ENCODE results near the gene CDKL5. TPM values are rescaled to one million over a fixed set of nuclear protein-coding genes. Genes with fewer than 3 reads are reported as not detected.
A peak's percentile ranks its signal among the peaks of the same experiment; 100 is the strongest.

CDKL5 gene
- total and polyA plus RNA-seq, 7 experiments from 2014 or later: 1.2 to 7.0 (median 4.3) TPM

- Mint-ChIP-seq H3K36me3 (peaks cover 0 to 4% (median 0%) of the 10 kb centered on the region in 5 donors), H3K27me3 (no peaks in the 10 kb centered on the region), H3K4me3 (no peak overlapping the region), H3K27ac (peak overlapping the region in 1 of 9 donors; percentile 13), H3K9me3 (peaks cover 0 to 3% (median 0%) of the 10 kb centered on the region in 11 donors), H3K4me1 (peaks cover 0 to 12% (median 0%) of the 10 kb centered on the region in 7 donors)
- Histone ChIP-seq H3K27me3 (ENCODE audit: control insufficient read depth in 2 of 2, insufficient read depth in 2 of 2, low read length in 2 of 2) (no peaks in the 10 kb centered on the region), H3K9me3 (ENCODE audit: control insufficient read depth in 2 of 3, low read length in 3 of 3) (no peaks in the 10 kb centered on the region), H3K36me3 (ENCODE audit: control insufficient read depth in 2 of 3, insufficient read depth in 3 of 3, low read length in 3 of 3) (no peaks in the 10 kb centered on the region), H3K4me3 (ENCODE audit: low read length) (no peak overlapping the region), H3K4me1 (ENCODE audit: control insufficient read depth in 2 of 2, insufficient read depth in 2 of 2, low read length in 2 of 2) (no peaks in the 10 kb centered on the region), H3K27ac (ENCODE audit: low read depth, low read length) (no peak overlapping the region)
- no peak for DNase-seq
- no peak for ATAC-seq
- intact Hi-C loops (cut with micrococcal nuclease): no loop called here
- ChIA-PET CTCF (no interaction called here), POLR2A (no interaction called here)
These were observed 23.0 kb downstream of the CDKL5 start for GRCh38 chrX:18448416-18448815.

- intact Hi-C loops (cut with micrococcal nuclease): no loop called here
- H3K4me3 ChIP-seq (ENCODE audit: low read length): no peak overlapping the region
- Mint-ChIP-seq H3K4me3 (no peak overlapping the region), H3K27me3 (no peaks in the 10 kb centered on the region), H3K27ac (peak overlapping the region in 1 of 9 donors; percentile 51), H3K9me3 (peaks cover 0 to 3% (median 0%) of the 10 kb centered on the region in 11 donors), H3K4me1 (peaks cover 0 to 12% (median 0%) of the 10 kb centered on the region in 7 donors), H3K36me3 (peaks cover 0 to 4% (median 0%) of the 10 kb centered on the region in 5 donors)
- no peak overlapping the region for H3K27ac ChIP-seq (ENCODE audit: low read depth, low read length)
- CTCF ChIA-PET: no interaction called here
- H3K36me3 ChIP-seq (ENCODE audit: control insufficient read depth in 2 of 3, insufficient read depth in 3 of 3, low read length in 3 of 3): no peaks in the 10 kb centered on the region
- H3K4me1 ChIP-seq (ENCODE audit: control insufficient read depth in 2 of 2, insufficient read depth in 2 of 2, low read length in 2 of 2): no peaks in the 10 kb centered on the region
- no peaks in the 10 kb centered on the region for H3K9me3 ChIP-seq (ENCODE audit: control insufficient read depth in 2 of 3, low read length in 3 of 3)
- no peak for ATAC-seq
- H3K27me3 ChIP-seq (ENCODE audit: control insufficient read depth in 2 of 2, insufficient read depth in 2 of 2, low read length in 2 of 2): no peaks in the 10 kb centered on the region
- DNase-seq: no peak
- POLR2A ChIA-PET: no interaction called here
These were observed 23.8 kb downstream of the CDKL5 start for GRCh38 chrX:18449236-18449635.

- ChIA-PET CTCF (no interaction called here), POLR2A (no interaction called here)
- Histone ChIP-seq H3K9me3 (ENCODE audit: control insufficient read depth in 2 of 3, low read length in 3 of 3) (no peaks in the 10 kb centered on the region), H3K27me3 (ENCODE audit: control insufficient read depth in 2 of 2, insufficient read depth in 2 of 2, low read length in 2 of 2) (no peaks in the 10 kb centered on the region), H3K4me3 (ENCODE audit: low read length) (no peak overlapping the region), H3K4me1 (ENCODE audit: control insufficient read depth in 2 of 2, insufficient read depth in 2 of 2, low read length in 2 of 2) (no peaks in the 10 kb centered on the region), H3K36me3 (ENCODE audit: control insufficient read depth in 2 of 3, insufficient read depth in 3 of 3, low read length in 3 of 3) (no peaks in the 10 kb centered on the region), H3K27ac (ENCODE audit: low read depth, low read length) (no peak overlapping the region)
- Mint-ChIP-seq H3K27me3 (peaks cover 0 to 2% (median 0%) of the 10 kb centered on the region in 5 donors), H3K4me3 (no peak overlapping the region), H3K27ac (no peak overlapping the region), H3K9me3 (no peaks in the 10 kb centered on the region), H3K36me3 (peaks cover 0 to 9% (median 0%) of the 10 kb centered on the region in 5 donors), H3K4me1 (peaks cover 0 to 17% (median 5%) of the 10 kb centered on the region in 7 donors)
- no peak for ATAC-seq
- no peak for DNase-seq
- intact Hi-C loops (cut with micrococcal nuclease): no loop called here
These were observed 30.0 kb downstream of the CDKL5 start for GRCh38 chrX:18455384-18455783.

GRCh38 chrX:18457000-18457399 is 31.6 kb downstream of the CDKL5 start:
- H3K4me3 ChIP-seq (ENCODE audit: low read length): no peak overlapping the region
- no peak overlapping the region for H3K27ac ChIP-seq (ENCODE audit: low read depth, low read length)
- Mint-ChIP-seq H3K27ac (no peak overlapping the region), H3K36me3 (peaks cover 0 to 9% (median 3%) of the 10 kb centered on the region in 5 donors), H3K9me3 (no peaks in the 10 kb centered on the region), H3K4me3 (no peak overlapping the region), H3K27me3 (peaks cover 0 to 2% (median 0%) of the 10 kb centered on the region in 5 donors), H3K4me1 (peaks cover 0 to 23% (median 9%) of the 10 kb centered on the region in 7 donors)
- ChIA-PET POLR2A (no interaction called here), CTCF (interaction anchor here (0.5 kb wide), 1 partner anchor 18 kb away, joined by 4 read pairs; no protein-coding TSS in a partner anchor)
- intact Hi-C loops (cut with micrococcal nuclease): no loop called here
- no peak for ATAC-seq
- no peaks in the 10 kb centered on the region for H3K36me3 ChIP-seq (ENCODE audit: control insufficient read depth in 2 of 3, insufficient read depth in 3 of 3, low read length in 3 of 3)
- no peak for DNase-seq
- no peaks in the 10 kb centered on the region for H3K27me3 ChIP-seq (ENCODE audit: control insufficient read depth in 2 of 2, insufficient read depth in 2 of 2, low read length in 2 of 2)
- no peaks in the 10 kb centered on the region for H3K9me3 ChIP-seq (ENCODE audit: control insufficient read depth in 2 of 3, low read length in 3 of 3)
- no peaks in the 10 kb centered on the region for H3K4me1 ChIP-seq (ENCODE audit: control insufficient read depth in 2 of 2, insufficient read depth in 2 of 2, low read length in 2 of 2)

DNA sequence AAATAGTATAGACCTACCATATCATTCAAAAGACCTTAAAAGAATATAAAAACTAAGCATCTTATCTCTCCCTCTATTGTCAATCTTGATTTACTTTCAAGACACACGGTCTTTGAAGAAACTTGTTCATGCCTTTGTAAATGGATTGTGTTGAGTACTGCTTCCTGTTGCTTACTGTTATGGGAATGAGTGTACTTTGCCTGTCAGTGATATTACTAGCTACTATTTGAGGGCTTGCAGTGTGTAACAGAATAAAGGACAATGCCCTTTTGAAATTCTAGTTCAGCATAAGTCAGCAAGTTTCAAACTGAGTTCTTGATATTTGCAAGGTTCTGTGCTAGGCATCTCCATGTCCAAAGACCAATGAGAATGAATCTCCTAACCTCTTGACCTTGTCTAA is 36.0 kb downstream of the CDKL5 start:
- ChIA-PET CTCF (no interaction called here), POLR2A (no interaction called here)
- Histone ChIP-seq H3K4me3 (ENCODE audit: low read length) (no peak overlapping the region), H3K27me3 (ENCODE audit: control insufficient read depth in 2 of 2, insufficient read depth in 2 of 2, low read length in 2 of 2) (no peaks in the 10 kb centered on the region), H3K9me3 (ENCODE audit: control insufficient read depth in 2 of 3, low read length in 3 of 3) (no peaks in the 10 kb centered on the region), H3K27ac (ENCODE audit: low read depth, low read length) (no peak overlapping the region), H3K4me1 (ENCODE audit: control insufficient read depth in 2 of 2, insufficient read depth in 2 of 2, low read length in 2 of 2) (no peaks in the 10 kb centered on the region), H3K36me3 (ENCODE audit: control insufficient read depth in 2 of 3, insufficient read depth in 3 of 3, low read length in 3 of 3) (no peaks in the 10 kb centered on the region)
- Mint-ChIP-seq H3K4me3 (no peak overlapping the region), H3K36me3 (peaks cover 0 to 9% (median 3%) of the 10 kb centered on the region in 5 donors), H3K9me3 (peaks cover 0 to 2% (median 0%) of the 10 kb centered on the region in 11 donors), H3K27me3 (peaks cover 0 to 2% (median 0%) of the 10 kb centered on the region in 5 donors), H3K27ac (no peak overlapping the region), H3K4me1 (peaks cover 0 to 21% (median 6%) of the 10 kb centered on the region in 7 donors)
- no peak for DNase-seq
- ATAC-seq: no peak
- intact Hi-C loops (cut with micrococcal nuclease): no loop called here

- no peak overlapping the region for H3K4me3 Mint-ChIP-seq
- POLR2A ChIA-PET: no interaction called here
- CTCF ChIA-PET: no interaction called here
- intact Hi-C loops (cut with micrococcal nuclease): no loop called here
- H3K4me1 Mint-ChIP-seq: peaks cover 0 to 12% (median 4%) of the 10 kb centered on the region in 7 donors
- Histone ChIP-seq H3K9me3 (ENCODE audit: control insufficient read depth in 2 of 3, low read length in 3 of 3) (no peaks in the 10 kb centered on the region), H3K4me3 (ENCODE audit: low read length) (no peak overlapping the region), H3K36me3 (ENCODE audit: control insufficient read depth in 2 of 3, insufficient read depth in 3 of 3, low read length in 3 of 3) (no peaks in the 10 kb centered on the region), H3K27me3 (ENCODE audit: control insufficient read depth in 2 of 2, insufficient read depth in 2 of 2, low read length in 2 of 2) (no peaks in the 10 kb centered on the region), H3K4me1 (ENCODE audit: control insufficient read depth in 2 of 2, insufficient read depth in 2 of 2, low read length in 2 of 2) (no peaks in the 10 kb centered on the region), H3K27ac (ENCODE audit: low read depth, low read length) (no peak overlapping the region)
- peaks cover 0 to 6% (median 0%) of the 10 kb centered on the region in 5 donors for H3K36me3 Mint-ChIP-seq
- peaks cover 0 to 2% (median 0%) of the 10 kb centered on the region in 11 donors for H3K9me3 Mint-ChIP-seq
- H3K27ac Mint-ChIP-seq: no peak overlapping the region
- no peak for ATAC-seq
- no peak for DNase-seq
- no peaks in the 10 kb centered on the region for H3K27me3 Mint-ChIP-seq
These were observed 39.1 kb downstream of the CDKL5 start for GRCh38 chrX:18464499-18464898.

- Mint-ChIP-seq H3K9me3 (peaks cover 0 to 2% (median 0%) of the 10 kb centered on the region in 11 donors), H3K36me3 (peaks cover 0 to 6% (median 0%) of the 10 kb centered on the region in 5 donors), H3K27me3 (no peaks in the 10 kb centered on the region), H3K4me1 (peaks cover 0 to 12% (median 4%) of the 10 kb centered on the region in 7 donors), H3K27ac (no peak overlapping the region), H3K4me3 (no peak overlapping the region)
- Histone ChIP-seq H3K27me3 (ENCODE audit: control insufficient read depth in 2 of 2, insufficient read depth in 2 of 2, low read length in 2 of 2) (no peaks in the 10 kb centered on the region), H3K36me3 (ENCODE audit: control insufficient read depth in 2 of 3, insufficient read depth in 3 of 3, low read length in 3 of 3) (no peaks in the 10 kb centered on the region), H3K27ac (ENCODE audit: low read depth, low read length) (no peak overlapping the region), H3K4me1 (ENCODE audit: control insufficient read depth in 2 of 2, insufficient read depth in 2 of 2, low read length in 2 of 2) (no peaks in the 10 kb centered on the region), H3K4me3 (ENCODE audit: low read length) (no peak overlapping the region), H3K9me3 (ENCODE audit: control insufficient read depth in 2 of 3, low read length in 3 of 3) (no peaks in the 10 kb centered on the region)
- ChIA-PET POLR2A (no interaction called here), CTCF (no interaction called here)
- no peak for ATAC-seq
- DNase-seq: no peak
- intact Hi-C loops (cut with micrococcal nuclease): no loop called here
These were observed 39.6 kb downstream of the CDKL5 start for GRCh38 chrX:18465051-18465450.
